ENCODE data around the gene SLC12A5.
"Not testable (repeated sequence)": the region's sequence is repeated elsewhere in the genome, so short reads cannot be mapped to it uniquely, and the experiment has no call there.

Gene SLC12A5

DNA sequence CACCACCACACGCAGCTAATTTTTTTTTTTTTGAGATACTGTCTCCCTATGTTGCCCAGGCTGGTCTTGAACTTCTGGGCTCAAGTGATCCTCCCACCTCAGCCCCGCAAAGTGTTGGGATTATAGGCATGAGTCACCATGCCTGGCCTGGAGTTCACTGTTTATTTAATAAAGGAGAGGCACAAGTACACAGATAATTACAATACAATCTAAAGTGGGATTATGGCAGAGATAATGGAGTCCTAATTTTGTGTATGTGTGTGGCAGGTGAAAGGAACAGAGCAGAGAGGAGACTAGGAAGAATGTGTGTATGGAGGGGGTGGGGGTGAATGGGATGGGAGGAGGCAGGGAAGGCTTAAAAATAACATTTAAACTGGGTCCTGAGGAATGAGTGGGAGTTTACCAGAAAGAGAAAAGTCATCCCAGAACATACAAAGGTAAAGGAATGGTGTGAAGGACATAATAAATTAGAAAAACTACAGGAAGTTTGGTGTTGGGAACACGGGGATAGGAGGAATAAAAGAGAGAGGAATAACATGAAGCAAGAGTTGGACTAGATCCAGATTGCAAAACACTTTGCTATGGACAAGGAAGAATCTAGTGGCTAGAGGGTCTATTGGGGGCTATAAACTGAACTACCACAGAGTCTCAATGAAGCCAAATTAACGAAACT is 56.3 kb downstream of the SLC12A5 start:
- Histone ChIP-seq H3K4me2 (peak overlapping the region in 5 of 11 experiments; percentile 13 to 93 (median 92); a peak in 6 of 22 replicates), H3K9me3 (replicated peaks in 1 of 11) (no peaks in the 10 kb centered on the region), H3K9ac (no peak overlapping the region), H3K27me3 (no peaks in the 10 kb centered on the region), H3K4me1 (peaks cover 29 to 79% (median 50%) of the 10 kb centered on the region in 10 experiments), H4K20me1 (peaks cover 88 to 93% (median 91%) of the 10 kb centered on the region in 11 experiments), H3K4me3 (no peak overlapping the region), H3K36me3 (peaks cover 0 to 18% (median 6%) of the 10 kb centered on the region in 11 experiments; a peak in 8 of 22 replicates), H3K27ac (no peak overlapping the region)
- no peak for TF ChIP-seq Cebpa-rat (IDR thresholded peaks at IDR 0.05)

DNA sequence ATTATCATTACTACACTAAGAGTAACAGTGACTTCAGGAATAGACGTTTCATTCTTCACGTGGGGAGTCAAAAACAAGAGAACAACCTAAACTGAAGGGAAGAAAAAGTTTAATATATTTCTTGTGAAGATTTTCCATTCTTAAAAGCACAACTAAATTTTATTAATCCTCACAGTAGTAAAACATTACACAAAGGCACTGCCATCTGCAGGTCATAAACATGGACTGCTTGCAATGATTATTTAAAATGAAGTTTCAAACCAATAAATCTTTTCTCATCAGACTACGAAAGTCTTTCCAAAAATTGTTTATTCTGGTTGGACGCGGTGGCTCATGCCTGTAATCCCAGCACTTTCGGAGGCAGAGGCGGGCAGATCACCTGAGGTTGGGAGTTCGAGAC is 58.1 kb downstream of the SLC12A5 start:
- H3K27ac ChIP-seq = no peak overlapping the region
- no peaks in the 10 kb centered on the region for H3K27me3 ChIP-seq
- peak overlapping the region; percentile 85 to 98 (median 93) for H3K4me2 ChIP-seq
- TF ChIP-seq Cebpa-rat (IDR thresholded peaks at IDR 0.05) = no peak
- 0 out of 20 replicates have a peak overlapping the region, but pooled peaks of 1 of the 10 experiments have one; percentile 90 for H3K4me3 ChIP-seq
- H3K9ac ChIP-seq = peak overlapping the region in 9 of 11 experiments; percentile 21 to 100 (median 98); a peak in 15 of 22 replicates
- peaks cover 69 to 74% (median 73%) of the 10 kb centered on the region in 11 experiments for H4K20me1 ChIP-seq
- peaks cover 32 to 72% (median 54%) of the 10 kb centered on the region in 10 experiments for H3K4me1 ChIP-seq
- H3K36me3 ChIP-seq = peaks cover 0 to 17% (median 4%) of the 10 kb centered on the region in 11 experiments; a peak in 7 of 22 replicates
- H3K9me3 ChIP-seq (replicated peaks in 1 of 11) = no peaks in the 10 kb centered on the region

DNA sequence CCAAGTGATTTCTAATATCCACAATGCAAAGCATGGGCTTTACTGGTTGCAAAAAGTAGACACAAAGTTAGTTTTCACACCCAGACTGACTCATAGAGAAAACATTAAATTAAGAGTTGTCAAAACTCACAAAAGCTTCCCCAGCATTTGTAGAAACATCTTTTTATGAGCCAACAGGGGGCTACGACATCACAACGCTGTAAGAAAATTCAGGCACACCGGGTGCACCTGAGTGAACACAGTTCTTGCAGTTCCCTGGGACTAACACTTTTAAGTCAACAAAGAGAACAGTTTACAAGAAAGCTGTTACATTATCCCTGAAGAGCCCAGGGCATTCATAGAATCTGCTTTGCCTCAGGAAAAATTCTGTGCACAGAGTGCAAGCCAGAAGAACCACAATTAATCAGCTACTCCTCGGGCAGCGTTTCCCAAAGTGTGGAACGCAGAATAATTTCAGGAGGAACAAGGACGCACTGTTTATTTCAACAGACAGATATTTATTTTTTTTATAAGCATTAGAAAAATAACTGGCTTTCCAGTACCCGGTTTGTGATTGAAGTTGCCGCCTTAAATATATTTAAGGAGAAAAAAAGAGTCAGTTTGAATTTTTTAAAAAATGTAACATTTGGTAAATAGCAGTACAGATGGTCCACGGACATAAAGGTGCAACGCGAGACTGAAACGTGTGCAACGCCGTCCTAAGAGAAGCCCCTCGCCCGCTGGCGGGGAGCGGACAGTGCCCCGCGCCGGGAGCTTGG is 59.6 kb downstream of the SLC12A5 start:
- Histone ChIP-seq H3K27me3 (no peaks in the 10 kb centered on the region), H3K9ac (peak overlapping the region; percentile 96 to 100 (median 98)), H4K20me1 (peaks cover 55 to 60% (median 59%) of the 10 kb centered on the region in 11 experiments), H3K4me3 (peak overlapping the region; percentile 75 to 95 (median 84)), H3K4me1 (peaks cover 32 to 58% (median 47%) of the 10 kb centered on the region in 10 experiments), H3K36me3 (peaks cover 0 to 17% (median 4%) of the 10 kb centered on the region in 11 experiments; a peak in 7 of 22 replicates), H3K9me3 (replicated peaks in 1 of 11) (peaks cover 0 to 5% (median 0%) of the 10 kb centered on the region in 11 experiments; a peak in 1 of 22 replicates), H3K27ac (peak overlapping the region; percentile 96 to 100 (median 99)), H3K4me2 (peak overlapping the region; percentile 85 to 98 (median 93))
- no peak for TF ChIP-seq Cebpa-rat (IDR thresholded peaks at IDR 0.05)

- peak overlapping the region; percentile 96 to 100 (median 99) for H3K27ac ChIP-seq
- H3K27me3 ChIP-seq = no peaks in the 10 kb centered on the region
- H3K4me1 ChIP-seq = peaks cover 32 to 53% (median 46%) of the 10 kb centered on the region in 10 experiments
- peak overlapping the region; percentile 85 to 98 (median 93) for H3K4me2 ChIP-seq
- TF ChIP-seq Cebpa-rat (IDR thresholded peaks at IDR 0.05) = no peak
- H3K9ac ChIP-seq = peak overlapping the region; percentile 96 to 100 (median 98)
- peaks cover 0 to 5% (median 0%) of the 10 kb centered on the region in 11 experiments; a peak in 1 of 22 replicates for H3K9me3 ChIP-seq (replicated peaks in 1 of 11)
- H3K4me3 ChIP-seq = peak overlapping the region; percentile 75 to 95 (median 84)
- H4K20me1 ChIP-seq = peaks cover 50 to 55% (median 54%) of the 10 kb centered on the region in 11 experiments
- peaks cover 0 to 17% (median 3%) of the 10 kb centered on the region in 11 experiments; a peak in 7 of 22 replicates for H3K36me3 ChIP-seq
These were observed 60.1 kb downstream of the SLC12A5 start for GRCh38 chr20:46089167-46089416.

DNA sequence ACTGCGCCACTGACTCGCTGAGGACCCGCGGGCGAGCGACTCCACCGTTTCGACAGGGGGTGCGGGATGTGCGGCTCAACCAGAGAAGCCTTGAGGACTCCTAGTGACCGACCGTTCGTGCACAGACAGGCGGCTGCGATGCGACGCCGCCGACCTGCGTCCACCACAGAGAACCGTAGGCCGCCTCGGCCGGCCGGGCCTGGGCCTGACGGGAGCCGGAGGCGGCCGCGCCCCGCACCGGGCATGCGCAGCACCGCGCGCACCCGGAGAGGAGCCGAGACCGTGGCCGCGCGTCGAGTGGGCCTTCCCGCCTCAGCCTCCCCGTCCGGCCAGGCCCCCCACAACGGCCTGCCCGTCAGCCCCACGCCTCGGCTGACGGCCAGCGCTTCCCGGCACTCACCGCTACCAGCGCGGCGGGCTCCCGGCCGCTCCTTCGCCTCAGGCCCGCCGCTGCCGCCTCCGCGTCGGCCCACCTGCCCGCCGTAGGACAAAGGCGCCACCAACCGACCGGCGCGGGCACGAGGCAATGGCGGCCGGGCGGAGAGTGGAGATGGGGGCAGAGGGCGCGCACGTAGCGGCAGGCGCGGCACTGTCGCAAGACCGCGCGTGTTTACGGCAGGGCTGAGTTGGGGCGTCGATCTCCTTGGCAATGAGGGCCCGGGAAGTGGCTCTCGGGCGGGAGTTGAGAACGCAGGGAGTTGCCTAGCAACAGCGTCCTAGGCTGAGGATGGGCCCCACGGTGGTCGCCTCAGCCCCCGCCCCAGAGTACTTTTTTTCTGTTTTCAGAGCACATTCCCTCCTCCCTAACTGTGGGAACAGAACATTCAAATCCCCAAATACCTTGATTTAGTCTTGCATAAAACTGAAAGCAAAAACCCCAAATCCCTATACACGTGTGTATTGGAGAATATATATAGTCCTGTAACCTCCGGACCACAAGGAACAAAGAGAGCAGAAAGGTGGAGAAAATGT is 60.7 kb downstream of the SLC12A5 start, which contains the start of gene NCOA5:
NCOA5 (minus strand) TSS at position 546 of the 972 bp plus-strand sequence. CDS start 10,538 bp downstream, outside the sequence.
- TF ChIP-seq Cebpa-rat (IDR thresholded peaks at IDR 0.05) = no peak

GRCh38 chr20:46091622-46092535 is 62.9 kb downstream of the SLC12A5 start:
- H3K4me3 ChIP-seq; H3K4me2 ChIP-seq; H3K36me3 ChIP-seq; H3K9ac ChIP-seq; H3K27ac ChIP-seq; H3K9me3 ChIP-seq (replicated peaks in 1 of 11); H3K27me3 ChIP-seq: not testable (repeated sequence)
- Histone ChIP-seq H3K4me1 (peaks cover 22 to 25% (median 23%) of the 10 kb centered on the region in 10 experiments), H4K20me1 (peaks cover 22 to 27% (median 26%) of the 10 kb centered on the region in 11 experiments)

More for the DNA sequence above, 60.7 kb downstream of the SLC12A5 start, which contains the start of gene NCOA5:
- Histone ChIP-seq H3K4me3 (peak within 1 kb of the TSS; percentile 75 to 95 (median 84)), H4K20me1 (peaks cover 44 to 49% (median 48%) of the 10 kb centered on the region in 11 experiments), H3K9ac (peak within 1 kb of the TSS; percentile 96 to 100 (median 98)), H3K27me3 (no peaks in the 10 kb centered on the region), H3K36me3 (peaks cover 0 to 15% (median 0%) of the 10 kb centered on the region in 11 experiments; a peak in 6 of 22 replicates), H3K9me3 (replicated peaks in 1 of 11) (peaks cover 0 to 5% (median 0%) of the 10 kb centered on the region in 11 experiments; a peak in 1 of 22 replicates), H3K27ac (peak within 1 kb of the TSS; percentile 96 to 100 (median 99)), H3K4me1 (peaks cover 32 to 47% (median 43%) of the 10 kb centered on the region in 10 experiments), H3K4me2 (peak within 1 kb of the TSS; percentile 85 to 98 (median 93))

DNA sequence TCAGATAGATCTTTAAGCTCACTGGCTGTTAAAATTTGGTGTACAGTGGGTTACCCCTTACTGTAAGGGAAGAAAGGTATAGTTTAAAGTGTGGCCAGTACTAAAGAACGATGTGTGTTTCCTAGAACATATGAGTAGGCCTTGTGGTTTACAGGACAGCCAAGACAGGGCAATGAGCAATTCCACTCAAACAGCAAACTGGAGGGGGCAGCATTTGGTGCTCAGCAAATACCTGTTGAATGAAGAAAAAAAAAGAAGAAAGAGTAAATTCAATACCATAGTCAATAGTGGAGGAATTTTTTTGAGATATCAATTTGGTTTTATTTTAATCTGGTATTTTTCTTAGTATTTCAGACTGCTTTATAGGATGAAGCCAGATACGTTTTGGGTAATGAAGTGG is 64.5 kb downstream of the SLC12A5 start:
- no peak for TF ChIP-seq Cebpa-rat (IDR thresholded peaks at IDR 0.05)

More for the DNA sequence above, 64.5 kb downstream of the SLC12A5 start:
- Histone ChIP-seq H3K36me3 (no peaks in the 10 kb centered on the region), H3K9me3 (replicated peaks in 1 of 11) (peaks cover 0 to 5% (median 0%) of the 10 kb centered on the region in 11 experiments; a peak in 1 of 22 replicates), H3K27ac (no peak overlapping the region), H3K4me2 (no peak overlapping the region), H3K4me3 (no peak overlapping the region), H3K4me1 (peaks cover 6 to 14% (median 8%) of the 10 kb centered on the region in 10 experiments), H4K20me1 (peaks cover 6 to 11% (median 9%) of the 10 kb centered on the region in 11 experiments), H3K9ac (no peak overlapping the region), H3K27me3 (no peaks in the 10 kb centered on the region; a peak in 1 of 22 replicates)
